Liver (tissue), 9 donors: ENCODE measurements around the gene ARF5. TPM values are rescaled to one million over a fixed set of nuclear protein-coding genes. Genes with fewer than 3 reads are reported as not detected.

Experiments used
- DNase-seq: peaks from one replicate; pipeline ENCODE4 v3.0.0-alpha.2; 2017; ENCODE audit warnings: low spot score
- H3K27ac ChIP-seq, 2 donors: one replicate each; pipeline ENCODE4 v1.7.0; 2013; ENCODE audit warnings: inconsistent platforms in 2 of 2, low read length in 2 of 2, control low read depth in 1 of 2, low read depth in 1 of 2, mild to moderate bottlenecking in 1 of 2
- H3K27me3 ChIP-seq, 4 donors: one replicate each; pipeline versions ENCODE4 v1.6.1 to v1.7.0; 2013; ENCODE audit warnings: low read length in 3 of 4, inconsistent platforms in 1 of 4, mild to moderate bottlenecking in 1 of 4, moderate library complexity in 1 of 4; ENCODE audit not compliant: control insufficient read depth in 4 of 4, insufficient read depth in 4 of 4
- H3K36me3 ChIP-seq, 4 donors: one replicate each; pipeline versions ENCODE4 v1.6.1 to v1.7.0; 2013; ENCODE audit warnings: low read length in 3 of 4, mild to moderate bottlenecking in 3 of 4, low read depth in 1 of 4, moderate library complexity in 1 of 4; ENCODE audit not compliant: control insufficient read depth in 4 of 4, insufficient read depth in 3 of 4
- H3K4me1 ChIP-seq, 4 donors: one replicate each; pipeline versions ENCODE4 v1.6.1 to v1.7.0; 2013; ENCODE audit warnings: low read length in 3 of 4, mild to moderate bottlenecking in 3 of 4, moderate library complexity in 1 of 4; ENCODE audit not compliant: control insufficient read depth in 4 of 4, insufficient read depth in 4 of 4
- H3K4me3 ChIP-seq, 3 donors: one replicate each; pipeline versions ENCODE4 v1.6.1 to v1.7.0; 2013; ENCODE audit warnings: low read length in 3 of 3, control low read depth in 1 of 3, low read depth in 1 of 3, mild to moderate bottlenecking in 1 of 3
- H3K9ac ChIP-seq, 2 donors: one replicate each; pipeline ENCODE4 v1.7.0; 2013; ENCODE audit warnings: low read length in 2 of 2, mild to moderate bottlenecking in 2 of 2, moderate library complexity in 2 of 2, control low read depth in 1 of 2, low read depth in 1 of 2
- H3K9me3 ChIP-seq, 4 donors: one replicate each; pipeline versions ENCODE4 v1.6.1 to v1.7.0; 2013; ENCODE audit warnings: low read length in 3 of 4; ENCODE audit not compliant: control insufficient read depth in 4 of 4
- ATF3 ChIP-seq: IDR thresholded peaks from 2 replicates; pipeline ENCODE4 v1.6.1; 2016; ENCODE audit warnings: antibody characterized with exemption
- CTCF ChIP-seq: fragments of 150-350 bp; IDR thresholded peaks from 2 replicates; pipeline ENCODE4 v1.5.1; 2017; ENCODE audit warnings: improper control_type of control experiment, low read depth, low read length; ENCODE audit not compliant: missing input control
- EGR1 ChIP-seq, 2 donors: IDR thresholded peaks; 2 replicates each; pipeline ENCODE4 v1.6.1; 2016 to 2018; ENCODE audit warnings: antibody characterized with exemption in 2 of 2, low read depth in 2 of 2
- FOXA1 ChIP-seq: IDR thresholded peaks from 2 replicates; pipeline ENCODE4 v1.6.1; 2016; ENCODE audit warnings: antibody characterized with exemption
- FOXA2 ChIP-seq: IDR thresholded peaks from 2 replicates; pipeline ENCODE4 v1.6.1; 2016; ENCODE audit warnings: antibody characterized with exemption
- GABPA ChIP-seq, 2 donors: IDR thresholded peaks in 1 of 2; conservative IDR thresholded peaks in 1 of 2; 2 replicates each; pipeline ENCODE4 v1.6.1; 2016; ENCODE audit warnings: antibody characterized with exemption in 2 of 2, mild to moderate bottlenecking in 1 of 2, moderate library complexity in 1 of 2
- HNF4A ChIP-seq, 2 donors: conservative IDR thresholded peaks; 2 replicates each; pipeline ENCODE4 v1.6.1; 2016; ENCODE audit warnings: antibody characterized with exemption in 2 of 2, mild to moderate bottlenecking in 2 of 2
- HNF4G ChIP-seq: IDR thresholded peaks from 2 replicates; pipeline ENCODE4 v1.6.1; 2016; ENCODE audit warnings: antibody characterized with exemption
- JUND ChIP-seq, 2 donors: IDR thresholded peaks; 2 replicates each; pipeline ENCODE4 v1.6.1; 2016; ENCODE audit warnings: antibody characterized with exemption in 2 of 2
- MAX ChIP-seq: IDR thresholded peaks from 2 replicates; pipeline ENCODE4 v1.6.1; 2016; ENCODE audit warnings: antibody characterized with exemption
- NR2F2 ChIP-seq: IDR thresholded peaks from 2 replicates; pipeline ENCODE4 v1.6.1; 2016; ENCODE audit warnings: antibody characterized with exemption
- RAD21 ChIP-seq, 2 donors: IDR thresholded peaks; 2 replicates each; pipeline ENCODE4 v1.6.1; 2016; ENCODE audit warnings: antibody characterized with exemption in 2 of 2, mild to moderate bottlenecking in 2 of 2
- REST ChIP-seq: IDR thresholded peaks from 2 replicates; pipeline ENCODE4 v1.6.1; 2016; ENCODE audit warnings: antibody characterized with exemption, mild to moderate bottlenecking
- RXRA ChIP-seq, 2 donors: IDR thresholded peaks; 2 replicates each; pipeline ENCODE4 v1.6.1; 2017 to 2018; ENCODE audit warnings: antibody characterized with exemption in 2 of 2, mild to moderate bottlenecking in 1 of 2
- SP1 ChIP-seq: IDR thresholded peaks from 2 replicates; pipeline ENCODE4 v1.6.1; 2018; ENCODE audit warnings: antibody characterized with exemption, mild to moderate bottlenecking
- TAF1 ChIP-seq: conservative IDR thresholded peaks from 2 replicates; pipeline ENCODE4 v1.6.1; 2016; ENCODE audit warnings: antibody characterized with exemption, mild to moderate bottlenecking
- YY1 ChIP-seq: IDR thresholded peaks from 2 replicates; pipeline ENCODE4 v1.6.1; 2016; ENCODE audit warnings: antibody characterized with exemption, mild to moderate bottlenecking
- WGBS: extraction: QIAGEN DNeasy Blood & Tissue Kit; methylation state at CpG from one replicate; pipeline ENCODE4 v1.1.7; 2013; 5-methylcytosine and 5-hydroxymethylcytosine counted together
- polyA plus RNA-seq, 2 donors: library from polyadenylated mRNA; stranded (reverse) in 1 of 2; unstranded in 1 of 2; fragments of 200-250 nt in 1 of 2; fragments of >200 nt in 1 of 2; fragmentation: Nextera tagmentation in 1 of 2; extraction: Ambion mirVana in 1 of 2; gene quantifications; one replicate each; pipeline versions ENCODE4 v1.2.1 to v1.2.3, GENCODE V29; 2013 to 2015
- total RNA-seq, 2 donors: library from RNA; depleted of rRNA; stranded (reverse); fragments of >200 nt; gene quantifications; one replicate each; pipeline ENCODE4 v1.2.3, GENCODE V29; 2014
- TF ChIP-seq, protein P1 (sequence below): IDR thresholded peaks from 2 replicates; pipeline ENCODE4 v1.6.1; 2016; ENCODE audit warnings: antibody characterized with exemption
- donor health status: healthy.
- donor health status: healthy.
- donor health status: healthy.
- donor health status: healthy.
- donor health status: healthy.

ARF5 gene
- total and polyA plus RNA-seq, 4 donors, result 47.8 to 90.0 (median 55.4) TPM

DNA sequence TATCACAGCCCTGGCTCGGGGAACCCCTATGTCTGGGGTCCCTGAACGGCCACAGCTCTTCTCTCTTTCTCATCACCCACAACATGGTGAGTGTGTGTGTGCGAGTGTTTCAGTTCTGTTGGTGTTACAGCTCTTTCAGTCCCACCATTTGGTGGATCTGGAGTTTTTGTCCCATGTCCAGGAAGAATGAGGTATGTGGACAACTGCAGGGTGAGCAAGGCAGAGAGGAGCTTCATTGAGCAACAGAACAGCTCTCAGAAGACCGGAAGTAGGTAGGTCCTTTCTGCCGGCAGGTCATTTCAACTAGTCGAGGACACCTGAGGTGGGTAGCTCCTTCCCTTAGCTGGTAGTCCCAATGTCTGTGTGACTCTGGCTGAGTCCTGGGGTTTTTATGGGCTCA, 20.2 kb downstream of the ARF5 start:
- H3K36me3 ChIP-seq, result no peaks in the 10 kb centered on the region
- H3K27ac ChIP-seq, result no peak overlapping the region
- WGBS, result 93% methylated on average over 6 of the region's 6 CpGs
- H3K4me1 ChIP-seq, result no peaks in the 10 kb centered on the region
- peak overlapping the region in 2 of 3 donors; percentile 23 to 35 for H3K4me3 ChIP-seq
- no peaks in the 10 kb centered on the region for H3K27me3 ChIP-seq
- DNase-seq, result no peak
- no peak overlapping the region for H3K9ac ChIP-seq
- TF ChIP-seq RAD21 (IDR thresholded peaks at IDR 0.05) (no peak), YY1 (no peak), RXRA (IDR thresholded peaks at IDR 0.05) (no peak), REST (no peak), EGR1 (IDR thresholded peaks at IDR 0.05; ENCODE audit: low read depth in 2 of 2) (no peak), HNF4A (conservative IDR thresholded peaks at IDR 0.05) (no peak), MAX (no peak), TAF1 (no peak), ATF3 (no peak), GABPA (IDR thresholded peaks at IDR 0.05 in 1 of 2, conservative IDR thresholded peaks at IDR 0.05 in 1 of 2) (no peak), NR2F2 (no peak), CTCF (no peak), JUND (IDR thresholded peaks at IDR 0.05) (no peak), FOXA2 (no peak), HNF4G (no peak)
- TF ChIP-seq, protein P1, sequence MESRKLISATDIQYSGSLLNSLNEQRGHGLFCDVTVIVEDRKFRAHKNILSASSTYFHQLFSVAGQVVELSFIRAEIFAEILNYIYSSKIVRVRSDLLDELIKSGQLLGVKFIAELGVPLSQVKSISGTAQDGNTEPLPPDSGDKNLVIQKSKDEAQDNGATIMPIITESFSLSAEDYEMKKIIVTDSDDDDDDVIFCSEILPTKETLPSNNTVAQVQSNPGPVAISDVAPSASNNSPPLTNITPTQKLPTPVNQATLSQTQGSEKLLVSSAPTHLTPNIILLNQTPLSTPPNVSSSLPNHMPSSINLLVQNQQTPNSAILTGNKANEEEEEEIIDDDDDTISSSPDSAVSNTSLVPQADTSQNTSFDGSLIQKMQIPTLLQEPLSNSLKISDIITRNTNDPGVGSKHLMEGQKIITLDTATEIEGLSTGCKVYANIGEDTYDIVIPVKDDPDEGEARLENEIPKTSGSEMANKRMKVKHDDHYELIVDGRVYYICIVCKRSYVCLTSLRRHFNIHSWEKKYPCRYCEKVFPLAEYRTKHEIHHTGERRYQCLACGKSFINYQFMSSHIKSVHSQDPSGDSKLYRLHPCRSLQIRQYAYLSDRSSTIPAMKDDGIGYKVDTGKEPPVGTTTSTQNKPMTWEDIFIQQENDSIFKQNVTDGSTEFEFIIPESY, result no peak
- peaks cover 8 to 20% (median 15%) of the 10 kb centered on the region in 4 donors for H3K9me3 ChIP-seq

- no peak for DNase-seq
- no peaks in the 10 kb centered on the region for H3K4me1 ChIP-seq
- H3K4me3 ChIP-seq, result peak overlapping the region in 1 of 3 donors; percentile 13
- no peak overlapping the region for H3K27ac ChIP-seq
- 90% methylated on average over 6 of the region's 6 CpGs for WGBS
- H3K9ac ChIP-seq, result no peak overlapping the region
- no peaks in the 10 kb centered on the region for H3K27me3 ChIP-seq
- no peaks in the 10 kb centered on the region for H3K36me3 ChIP-seq
- peaks cover 8 to 18% (median 14%) of the 10 kb centered on the region in 4 donors for H3K9me3 ChIP-seq
- TF ChIP-seq RAD21 (IDR thresholded peaks at IDR 0.05) (no peak), CTCF (no peak), NR2F2 (no peak), HNF4A (conservative IDR thresholded peaks at IDR 0.05) (no peak), HNF4G (no peak), ATF3 (no peak), SP1 (no peak), REST (no peak), YY1 (no peak), EGR1 (IDR thresholded peaks at IDR 0.05; ENCODE audit: low read depth in 2 of 2) (no peak), TAF1 (no peak), FOXA1 (no peak)
Measured at GRCh38 chr7:127609297-127609696, 21.1 kb downstream of the ARF5 start.
